ENCODE data around the gene LENG1.

Gene LENG1

DNA sequence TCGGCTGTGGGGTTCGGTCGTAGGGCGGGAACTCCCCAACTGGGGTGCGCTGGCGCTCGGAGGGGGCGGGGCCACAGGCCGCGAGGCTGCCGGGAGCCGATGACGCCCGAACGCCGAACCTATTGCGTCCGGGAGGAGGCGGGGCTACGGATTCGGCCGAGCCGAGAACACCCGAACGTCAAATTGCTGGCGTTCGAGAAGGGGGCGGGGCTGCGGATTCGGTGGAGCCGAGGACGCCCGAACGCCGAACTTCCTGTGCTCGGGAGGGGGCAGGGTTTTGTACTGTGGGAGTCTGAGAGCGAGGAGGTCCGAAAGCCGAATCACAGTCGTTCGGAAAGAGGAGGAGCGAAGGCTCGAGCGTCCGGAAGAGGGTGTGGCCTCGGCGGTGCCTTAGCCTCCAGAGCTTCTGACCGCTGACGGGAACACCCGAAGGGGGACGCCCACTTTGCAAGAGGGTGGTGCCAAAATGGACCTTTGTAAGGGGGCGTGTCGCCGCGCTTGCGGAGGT is 31.0 kb upstream of the LENG1 start (continued):
- TF ChIP-seq, protein P1, sequence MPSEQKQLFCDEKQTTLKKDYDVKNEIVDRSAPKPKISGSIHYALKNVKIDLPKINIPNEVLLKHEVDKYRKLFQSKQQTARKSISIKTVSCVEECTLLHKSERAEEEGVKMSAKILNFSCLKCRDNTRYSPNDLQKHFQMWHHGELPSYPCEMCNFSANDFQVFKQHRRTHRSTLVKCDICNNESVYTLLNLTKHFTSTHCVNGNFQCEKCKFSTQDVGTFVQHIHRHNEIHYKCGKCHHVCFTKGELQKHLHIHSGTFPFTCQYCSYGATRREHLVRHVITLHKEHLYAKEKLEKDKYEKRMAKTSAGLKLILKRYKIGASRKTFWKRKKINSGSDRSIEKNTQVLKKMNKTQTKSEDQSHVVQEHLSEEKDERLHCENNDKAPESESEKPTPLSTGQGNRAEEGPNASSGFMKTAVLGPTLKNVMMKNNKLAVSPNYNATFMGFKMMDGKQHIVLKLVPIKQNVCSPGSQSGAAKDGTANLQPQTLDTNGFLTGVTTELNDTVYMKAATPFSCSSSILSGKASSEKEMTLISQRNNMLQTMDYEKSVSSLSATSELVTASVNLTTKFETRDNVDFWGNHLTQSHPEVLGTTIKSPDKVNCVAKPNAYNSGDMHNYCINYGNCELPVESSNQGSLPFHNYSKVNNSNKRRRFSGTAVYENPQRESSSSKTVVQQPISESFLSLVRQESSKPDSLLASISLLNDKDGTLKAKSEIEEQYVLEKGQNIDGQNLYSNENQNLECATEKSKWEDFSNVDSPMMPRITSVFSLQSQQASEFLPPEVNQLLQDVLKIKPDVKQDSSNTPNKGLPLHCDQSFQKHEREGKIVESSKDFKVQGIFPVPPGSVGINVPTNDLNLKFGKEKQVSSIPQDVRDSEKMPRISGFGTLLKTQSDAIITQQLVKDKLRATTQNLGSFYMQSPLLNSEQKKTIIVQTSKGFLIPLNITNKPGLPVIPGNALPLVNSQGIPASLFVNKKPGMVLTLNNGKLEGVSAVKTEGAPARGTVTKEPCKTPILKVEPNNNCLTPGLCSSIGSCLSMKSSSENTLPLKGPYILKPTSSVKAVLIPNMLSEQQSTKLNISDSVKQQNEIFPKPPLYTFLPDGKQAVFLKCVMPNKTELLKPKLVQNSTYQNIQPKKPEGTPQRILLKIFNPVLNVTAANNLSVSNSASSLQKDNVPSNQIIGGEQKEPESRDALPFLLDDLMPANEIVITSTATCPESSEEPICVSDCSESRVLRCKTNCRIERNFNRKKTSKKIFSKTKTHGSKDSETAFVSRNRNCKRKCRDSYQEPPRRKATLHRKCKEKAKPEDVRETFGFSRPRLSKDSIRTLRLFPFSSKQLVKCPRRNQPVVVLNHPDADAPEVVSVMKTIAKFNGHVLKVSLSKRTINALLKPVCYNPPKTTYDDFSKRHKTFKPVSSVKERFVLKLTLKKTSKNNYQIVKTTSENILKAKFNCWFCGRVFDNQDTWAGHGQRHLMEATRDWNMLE (tag by site-specific recombination; conservative IDR thresholded peaks at IDR 0.05; ENCODE audit: low read depth), result no peak
- TF ChIP-seq ZBTB20 (tag by site-specific recombination; IDR thresholded peaks at IDR 0.05), result 0 out of 2 replicates have a peak, but pooled peaks have one; percentile 1
- TF ChIP-seq, protein P2, sequence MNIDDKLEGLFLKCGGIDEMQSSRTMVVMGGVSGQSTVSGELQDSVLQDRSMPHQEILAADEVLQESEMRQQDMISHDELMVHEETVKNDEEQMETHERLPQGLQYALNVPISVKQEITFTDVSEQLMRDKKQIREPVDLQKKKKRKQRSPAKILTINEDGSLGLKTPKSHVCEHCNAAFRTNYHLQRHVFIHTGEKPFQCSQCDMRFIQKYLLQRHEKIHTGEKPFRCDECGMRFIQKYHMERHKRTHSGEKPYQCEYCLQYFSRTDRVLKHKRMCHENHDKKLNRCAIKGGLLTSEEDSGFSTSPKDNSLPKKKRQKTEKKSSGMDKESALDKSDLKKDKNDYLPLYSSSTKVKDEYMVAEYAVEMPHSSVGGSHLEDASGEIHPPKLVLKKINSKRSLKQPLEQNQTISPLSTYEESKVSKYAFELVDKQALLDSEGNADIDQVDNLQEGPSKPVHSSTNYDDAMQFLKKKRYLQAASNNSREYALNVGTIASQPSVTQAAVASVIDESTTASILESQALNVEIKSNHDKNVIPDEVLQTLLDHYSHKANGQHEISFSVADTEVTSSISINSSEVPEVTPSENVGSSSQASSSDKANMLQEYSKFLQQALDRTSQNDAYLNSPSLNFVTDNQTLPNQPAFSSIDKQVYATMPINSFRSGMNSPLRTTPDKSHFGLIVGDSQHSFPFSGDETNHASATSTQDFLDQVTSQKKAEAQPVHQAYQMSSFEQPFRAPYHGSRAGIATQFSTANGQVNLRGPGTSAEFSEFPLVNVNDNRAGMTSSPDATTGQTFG (tag by site-specific recombination; IDR thresholded peaks at IDR 0.05; ENCODE audit: borderline replicate concordance), result no peak
- TF ChIP-seq ZFP3 (tag by site-specific recombination; IDR thresholded peaks at IDR 0.05; ENCODE audit: low read depth), result no peak
- TF ChIP-seq ZNF416 (tag by site-specific recombination; IDR thresholded peaks at IDR 0.05), result no peak
- no peak for TF ChIP-seq ZNF366 (tag by site-specific recombination; conservative IDR thresholded peaks at IDR 0.05)
- no peak for TF ChIP-seq YY1 (tag by site-specific recombination; IDR thresholded peaks at IDR 0.05)
- TF ChIP-seq, protein P3, sequence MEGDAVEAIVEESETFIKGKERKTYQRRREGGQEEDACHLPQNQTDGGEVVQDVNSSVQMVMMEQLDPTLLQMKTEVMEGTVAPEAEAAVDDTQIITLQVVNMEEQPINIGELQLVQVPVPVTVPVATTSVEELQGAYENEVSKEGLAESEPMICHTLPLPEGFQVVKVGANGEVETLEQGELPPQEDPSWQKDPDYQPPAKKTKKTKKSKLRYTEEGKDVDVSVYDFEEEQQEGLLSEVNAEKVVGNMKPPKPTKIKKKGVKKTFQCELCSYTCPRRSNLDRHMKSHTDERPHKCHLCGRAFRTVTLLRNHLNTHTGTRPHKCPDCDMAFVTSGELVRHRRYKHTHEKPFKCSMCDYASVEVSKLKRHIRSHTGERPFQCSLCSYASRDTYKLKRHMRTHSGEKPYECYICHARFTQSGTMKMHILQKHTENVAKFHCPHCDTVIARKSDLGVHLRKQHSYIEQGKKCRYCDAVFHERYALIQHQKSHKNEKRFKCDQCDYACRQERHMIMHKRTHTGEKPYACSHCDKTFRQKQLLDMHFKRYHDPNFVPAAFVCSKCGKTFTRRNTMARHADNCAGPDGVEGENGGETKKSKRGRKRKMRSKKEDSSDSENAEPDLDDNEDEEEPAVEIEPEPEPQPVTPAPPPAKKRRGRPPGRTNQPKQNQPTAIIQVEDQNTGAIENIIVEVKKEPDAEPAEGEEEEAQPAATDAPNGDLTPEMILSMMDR (tag by site-specific recombination; IDR thresholded peaks at IDR 0.05), result no peak
- TF ChIP-seq, protein P4, sequence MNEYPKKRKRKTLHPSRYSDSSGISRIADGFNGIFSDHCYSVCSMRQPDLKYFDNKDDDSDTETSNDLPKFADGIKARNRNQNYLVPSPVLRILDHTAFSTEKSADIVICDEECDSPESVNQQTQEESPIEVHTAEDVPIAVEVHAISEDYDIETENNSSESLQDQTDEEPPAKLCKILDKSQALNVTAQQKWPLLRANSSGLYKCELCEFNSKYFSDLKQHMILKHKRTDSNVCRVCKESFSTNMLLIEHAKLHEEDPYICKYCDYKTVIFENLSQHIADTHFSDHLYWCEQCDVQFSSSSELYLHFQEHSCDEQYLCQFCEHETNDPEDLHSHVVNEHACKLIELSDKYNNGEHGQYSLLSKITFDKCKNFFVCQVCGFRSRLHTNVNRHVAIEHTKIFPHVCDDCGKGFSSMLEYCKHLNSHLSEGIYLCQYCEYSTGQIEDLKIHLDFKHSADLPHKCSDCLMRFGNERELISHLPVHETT (tag by site-specific recombination; IDR thresholded peaks at IDR 0.05), result no peak
- TF ChIP-seq ZFHX2 (tag by site-specific recombination; conservative IDR thresholded peaks at IDR 0.05), result no peak
- TF ChIP-seq, protein P5, sequence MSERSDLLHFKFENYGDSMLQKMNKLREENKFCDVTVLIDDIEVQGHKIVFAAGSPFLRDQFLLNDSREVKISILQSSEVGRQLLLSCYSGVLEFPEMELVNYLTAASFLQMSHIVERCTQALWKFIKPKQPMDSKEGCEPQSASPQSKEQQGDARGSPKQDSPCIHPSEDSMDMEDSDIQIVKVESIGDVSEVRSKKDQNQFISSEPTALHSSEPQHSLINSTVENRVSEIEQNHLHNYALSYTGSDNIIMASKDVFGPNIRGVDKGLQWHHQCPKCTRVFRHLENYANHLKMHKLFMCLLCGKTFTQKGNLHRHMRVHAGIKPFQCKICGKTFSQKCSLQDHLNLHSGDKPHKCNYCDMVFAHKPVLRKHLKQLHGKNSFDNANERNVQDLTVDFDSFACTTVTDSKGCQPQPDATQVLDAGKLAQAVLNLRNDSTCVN (tag by site-specific recombination; optimal IDR thresholded peaks at IDR 0.05), result no peak
- TF ChIP-seq ZNF221 (tag by site-specific recombination; IDR thresholded peaks at IDR 0.05; ENCODE audit: borderline replicate concordance), result no peak
- no peak for TF ChIP-seq ZNF660 (tag by site-specific recombination; IDR thresholded peaks at IDR 0.05)
- no peak for TF ChIP-seq ZNF585B (tag by site-specific recombination; IDR thresholded peaks at IDR 0.05)
- TF ChIP-seq, protein P6, sequence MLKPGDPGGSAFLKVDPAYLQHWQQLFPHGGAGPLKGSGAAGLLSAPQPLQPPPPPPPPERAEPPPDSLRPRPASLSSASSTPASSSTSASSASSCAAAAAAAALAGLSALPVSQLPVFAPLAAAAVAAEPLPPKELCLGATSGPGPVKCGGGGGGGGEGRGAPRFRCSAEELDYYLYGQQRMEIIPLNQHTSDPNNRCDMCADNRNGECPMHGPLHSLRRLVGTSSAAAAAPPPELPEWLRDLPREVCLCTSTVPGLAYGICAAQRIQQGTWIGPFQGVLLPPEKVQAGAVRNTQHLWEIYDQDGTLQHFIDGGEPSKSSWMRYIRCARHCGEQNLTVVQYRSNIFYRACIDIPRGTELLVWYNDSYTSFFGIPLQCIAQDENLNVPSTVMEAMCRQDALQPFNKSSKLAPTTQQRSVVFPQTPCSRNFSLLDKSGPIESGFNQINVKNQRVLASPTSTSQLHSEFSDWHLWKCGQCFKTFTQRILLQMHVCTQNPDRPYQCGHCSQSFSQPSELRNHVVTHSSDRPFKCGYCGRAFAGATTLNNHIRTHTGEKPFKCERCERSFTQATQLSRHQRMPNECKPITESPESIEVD (tag by site-specific recombination; IDR thresholded peaks at IDR 0.05), result no peak
- TF ChIP-seq, protein P7, sequence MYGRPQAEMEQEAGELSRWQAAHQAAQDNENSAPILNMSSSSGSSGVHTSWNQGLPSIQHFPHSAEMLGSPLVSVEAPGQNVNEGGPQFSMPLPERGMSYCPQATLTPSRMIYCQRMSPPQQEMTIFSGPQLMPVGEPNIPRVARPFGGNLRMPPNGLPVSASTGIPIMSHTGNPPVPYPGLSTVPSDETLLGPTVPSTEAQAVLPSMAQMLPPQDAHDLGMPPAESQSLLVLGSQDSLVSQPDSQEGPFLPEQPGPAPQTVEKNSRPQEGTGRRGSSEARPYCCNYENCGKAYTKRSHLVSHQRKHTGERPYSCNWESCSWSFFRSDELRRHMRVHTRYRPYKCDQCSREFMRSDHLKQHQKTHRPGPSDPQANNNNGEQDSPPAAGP (tag by site-specific recombination; IDR thresholded peaks at IDR 0.05), result 0 out of 2 replicates have a peak, but pooled peaks have one; percentile 8
- TF ChIP-seq ZNF138 (tag by site-specific recombination; IDR thresholded peaks at IDR 0.05; ENCODE audit: borderline replicate concordance), result no peak
- TF ChIP-seq ZNF76 (tag by site-specific recombination; IDR thresholded peaks at IDR 0.05; ENCODE audit: borderline replicate concordance, low read depth), result no peak
- no peak for TF ChIP-seq SCRT1 (tag by site-specific recombination; IDR thresholded peaks at IDR 0.05; ENCODE audit: borderline replicate concordance)
- no peak for TF ChIP-seq ZNF121 (tag by site-specific recombination; IDR thresholded peaks at IDR 0.05)
- no peak for TF ChIP-seq ZNF530 (tag by site-specific recombination; IDR thresholded peaks at IDR 0.05; ENCODE audit: low read depth)
- TF ChIP-seq ZNF624 (tag by site-specific recombination; IDR thresholded peaks at IDR 0.05), result no peak
- no peak for TF ChIP-seq OSR2 (tag by site-specific recombination; IDR thresholded peaks at IDR 0.05)
- TF ChIP-seq ZNF292 (tag by site-specific recombination; IDR thresholded peaks at IDR 0.05; ENCODE audit: borderline replicate concordance, low read depth), result no peak
- TF ChIP-seq ZEB2 (tag by site-specific recombination; IDR thresholded peaks at IDR 0.05), result 0 out of 2 replicates have a peak, but pooled peaks have one; percentile 12
